ENCODE data around the gene RBFOX2. TPM values are rescaled to one million over a fixed set of nuclear protein-coding genes. Genes with fewer than 3 reads are reported as not detected.
"Not testable (repeated sequence)": the region's sequence is repeated elsewhere in the genome, so short reads cannot be mapped to it uniquely, and the experiment has no call there.

RBFOX2 gene
- total RNA-seq, 2 experiments from 2014 or later, result 1.9 to 2.4 TPM

- no peak overlapping the region for H3K4me3 Mint-ChIP-seq
- ChIA-PET CTCF (no interaction called here), POLR2A (no interaction called here)
- Histone ChIP-seq H3K36me3 (ENCODE audit: insufficient read depth, low read length) (no peaks in the 10 kb centered on the region), H3K4me3 (ENCODE audit: low read length) (no peak overlapping the region), H3K27me3 (ENCODE audit: control insufficient read depth in 1 of 2, insufficient read depth in 2 of 2, low read length in 2 of 2) (no peaks in the 10 kb centered on the region), H3K4me1 (ENCODE audit: insufficient read depth, low read length) (no peaks in the 10 kb centered on the region), H3K9me3 (ENCODE audit: control insufficient read depth in 1 of 2, insufficient read depth in 1 of 2, low read length in 2 of 2) (no peaks in the 10 kb centered on the region), H3K27ac (ENCODE audit: low read depth in 1 of 2, low read length in 2 of 2) (no peak overlapping the region)
- no peak for TF ChIP-seq CTCF (IDR thresholded peaks at IDR 0.05)
- DNase-seq (no peak), ATAC-seq (ENCODE audit: poor library complexity) (no peak)
- no peaks in the 10 kb centered on the region for H3K27me3 Mint-ChIP-seq
- H3K27ac Mint-ChIP-seq, result no peak overlapping the region
- H3K4me1 Mint-ChIP-seq (ENCODE audit: low read depth), result no peaks in the 10 kb centered on the region
- intact Hi-C loops (cut with DNase I, micrococcal nuclease), result no loop called here
- no peaks in the 10 kb centered on the region for H3K9me3 Mint-ChIP-seq
- H3K36me3 Mint-ChIP-seq (ENCODE audit: low read depth), result no peaks in the 10 kb centered on the region
These were observed 231.2 kb downstream of the RBFOX2 start for GRCh38 chr22:35797411-35797810.

- H3K27me3 ChIP-seq (ENCODE audit: control insufficient read depth in 1 of 2, insufficient read depth in 2 of 2, low read length in 2 of 2), result no peaks in the 10 kb centered on the region
- H3K4me3 Mint-ChIP-seq, result no peak overlapping the region
- H3K36me3 Mint-ChIP-seq (ENCODE audit: low read depth), result no peaks in the 10 kb centered on the region
- no peaks in the 10 kb centered on the region for H3K4me1 ChIP-seq (ENCODE audit: insufficient read depth, low read length)
- intact Hi-C loops (cut with DNase I, micrococcal nuclease), result no loop called here
- H3K36me3 ChIP-seq (ENCODE audit: insufficient read depth, low read length), result no peaks in the 10 kb centered on the region
- no peak for ATAC-seq (ENCODE audit: poor library complexity)
- H3K27me3 Mint-ChIP-seq, result no peaks in the 10 kb centered on the region
- CTCF ChIA-PET, result interaction anchor here (1.4 kb wide), 1 partner anchor 15 kb away, joined by 3 read pairs; no protein-coding TSS in a partner anchor
- DNase-seq, result no peak
- POLR2A ChIA-PET, result no interaction called here
- TF ChIP-seq CTCF (IDR thresholded peaks at IDR 0.05), result no peak
- no peaks in the 10 kb centered on the region for H3K9me3 ChIP-seq (ENCODE audit: control insufficient read depth in 1 of 2, insufficient read depth in 1 of 2, low read length in 2 of 2)
- no peak overlapping the region for H3K27ac Mint-ChIP-seq
- no peaks in the 10 kb centered on the region for H3K4me1 Mint-ChIP-seq (ENCODE audit: low read depth)
- H3K27ac ChIP-seq (ENCODE audit: low read depth in 1 of 2, low read length in 2 of 2), result no peak overlapping the region
- no peaks in the 10 kb centered on the region for H3K9me3 Mint-ChIP-seq
- H3K4me3 ChIP-seq (ENCODE audit: low read length), result no peak overlapping the region
These were observed 233.1 kb downstream of the RBFOX2 start for GRCh38 chr22:35795476-35795875.

- no peak for TF ChIP-seq CTCF (IDR thresholded peaks at IDR 0.05)
- H3K27ac Mint-ChIP-seq, result no peak overlapping the region
- POLR2A ChIA-PET, result no interaction called here
- DNase-seq, result no peak
- no peaks in the 10 kb centered on the region for H3K4me1 Mint-ChIP-seq (ENCODE audit: low read depth)
- Histone ChIP-seq H3K27me3 (ENCODE audit: control insufficient read depth in 1 of 2, insufficient read depth in 2 of 2, low read length in 2 of 2) (no peaks in the 10 kb centered on the region), H3K36me3 (ENCODE audit: insufficient read depth, low read length) (no peaks in the 10 kb centered on the region), H3K4me3 (ENCODE audit: low read length) (no peak overlapping the region), H3K27ac (ENCODE audit: low read depth in 1 of 2, low read length in 2 of 2) (no peak overlapping the region), H3K4me1 (ENCODE audit: insufficient read depth, low read length) (no peaks in the 10 kb centered on the region), H3K9me3 (ENCODE audit: control insufficient read depth in 1 of 2, insufficient read depth in 1 of 2, low read length in 2 of 2) (no peaks in the 10 kb centered on the region)
- CTCF ChIA-PET, result no interaction called here
- H3K27me3 Mint-ChIP-seq, result peaks cover 4% of the 10 kb centered on the region
- ATAC-seq (ENCODE audit: poor library complexity), result no peak
- H3K36me3 Mint-ChIP-seq (ENCODE audit: low read depth), result no peaks in the 10 kb centered on the region
- no peaks in the 10 kb centered on the region for H3K9me3 Mint-ChIP-seq
- intact Hi-C loops (cut with DNase I, micrococcal nuclease), result no loop called here
- H3K4me3 Mint-ChIP-seq, result no peak overlapping the region
These were observed 236.1 kb downstream of the RBFOX2 start for GRCh38 chr22:35792506-35792905.

- intact Hi-C loops (cut with DNase I, micrococcal nuclease); H3K27me3 Mint-ChIP-seq; H3K27ac ChIP-seq (ENCODE audit: low read depth in 1 of 2, low read length in 2 of 2): not testable (repeated sequence)
These were observed 236.8 kb downstream of the RBFOX2 start for GRCh38 chr22:35791788-35792187.

More at GRCh38 chr22:35791788-35792187, 236.8 kb downstream of the RBFOX2 start:
- H3K27ac Mint-ChIP-seq; CTCF ChIA-PET; H3K27me3 ChIP-seq (ENCODE audit: control insufficient read depth in 1 of 2, insufficient read depth in 2 of 2, low read length in 2 of 2); POLR2A ChIA-PET; H3K4me3 Mint-ChIP-seq; ATAC-seq (ENCODE audit: poor library complexity); H3K36me3 ChIP-seq (ENCODE audit: insufficient read depth, low read length); H3K9me3 ChIP-seq (ENCODE audit: control insufficient read depth in 1 of 2, insufficient read depth in 1 of 2, low read length in 2 of 2); DNase-seq; H3K4me1 ChIP-seq (ENCODE audit: insufficient read depth, low read length); H3K4me1 Mint-ChIP-seq (ENCODE audit: low read depth); H3K9me3 Mint-ChIP-seq; H3K4me3 ChIP-seq (ENCODE audit: low read length); H3K36me3 Mint-ChIP-seq (ENCODE audit: low read depth): not testable (repeated sequence)
